SU-DHL-6 (cell line): ENCODE results near the gene PYGL.

Source experiments
- H2AFZ ChIP-seq: fragments of 200-600 bp; sonication (generic); 2 replicates; pipeline ENCODE4 v1.6.1; 2014; ENCODE audit warnings: low read depth, mild to moderate bottlenecking, moderate library complexity, mixed read lengths, antibody characterized with exemption, low read length; ENCODE audit not compliant: severe bottlenecking
- H3F3A ChIP-seq: fragments of 200-600 bp; shearing (Covaris generic); 2 replicates; pipeline ENCODE4 v1.6.0; 2016; ENCODE audit warnings: antibody characterized with exemption, mild to moderate bottlenecking; ENCODE audit not compliant: insufficient read depth
- H3K27ac ChIP-seq: fragments of 200-600 bp; sonication (generic); 2 replicates; pipeline ENCODE4 v1.5.1; 2016; ENCODE audit warnings: low read depth, mild to moderate bottlenecking, low read length, moderate library complexity, mixed read lengths
- H3K27me3 ChIP-seq: fragments of 200-600 bp; sonication (generic), shearing (Covaris generic); 2 replicates; pipeline ENCODE4 v1.6.0; 2014; ENCODE audit warnings: mild to moderate bottlenecking, low read length
- H3K36me3 ChIP-seq: fragments of 200-600 bp; sonication (generic); 2 replicates; pipeline ENCODE4 v1.6.1; 2014; ENCODE audit warnings: mild to moderate bottlenecking, low read length, mixed read lengths
- H3K4me2 ChIP-seq: fragments of 300-600, 200-600 bp; shearing (Covaris generic), sonication (generic); 2 replicates; pipeline ENCODE4 v1.6.0; 2014; ENCODE audit warnings: low read length, low read depth, mild to moderate bottlenecking; ENCODE audit not compliant: poor library complexity, severe bottlenecking
- H3K4me3 ChIP-seq: fragments of 200-600 bp; sonication (generic); 2 replicates; pipeline ENCODE4 v1.5.1; 2014; ENCODE audit warnings: antibody characterized with exemption, low read length, mild to moderate bottlenecking, mixed read lengths; ENCODE audit not compliant: insufficient read depth, poor library complexity, severe bottlenecking
- H3K79me2 ChIP-seq: fragments of 200-600 bp; sonication (generic); 2 replicates; pipeline ENCODE4 v1.6.1; 2014; ENCODE audit warnings: mild to moderate bottlenecking, low read length, moderate library complexity; ENCODE audit not compliant: insufficient read depth
- H3K9ac ChIP-seq: fragments of 200-600 bp; sonication (generic); 2 replicates; pipeline ENCODE4 v1.7.0; 2014; ENCODE audit warnings: mild to moderate bottlenecking, low read length
- H3K9me2 ChIP-seq: fragments of 200-600 bp; sonication (generic); replicated peaks from 2 replicates; pipeline ENCODE4 v1.6.1; 2014; ENCODE audit warnings: low read length; ENCODE audit not compliant: insufficient read depth
- H3K9me3 ChIP-seq: fragments of 200-600 bp; sonication (generic); 2 replicates; pipeline ENCODE4 v1.6.1; 2014; ENCODE audit warnings: low read length, mixed read lengths; ENCODE audit not compliant: insufficient read depth
- H4K20me1 ChIP-seq: fragments of 200-600 bp; sonication (generic); 2 replicates; pipeline ENCODE4 v1.6.1; 2014; ENCODE audit warnings: low read depth, mild to moderate bottlenecking, antibody characterized with exemption, low read length, moderate library complexity, mixed read lengths
- EZH2phosphoT487 ChIP-seq: fragments of 200-600 bp; sonication (generic), shearing (Covaris generic); conservative IDR thresholded peaks from 2 replicates; pipeline ENCODE4 v1.6.1; 2018; ENCODE audit warnings: mild to moderate bottlenecking, antibody characterized with exemption, low read length, moderate library complexity, mixed read lengths
- TF ChIP-seq, protein P1 (sequence below): fragments of 200-600 bp; sonication (generic); IDR thresholded peaks from one replicate; pipeline ENCODE4 v1.5.1; 2017; ENCODE audit warnings: antibody characterized with exemption, mild to moderate bottlenecking, low read length, moderate library complexity; ENCODE audit not compliant: insufficient read depth, poor library complexity, severe bottlenecking

PYGL gene

DNA sequence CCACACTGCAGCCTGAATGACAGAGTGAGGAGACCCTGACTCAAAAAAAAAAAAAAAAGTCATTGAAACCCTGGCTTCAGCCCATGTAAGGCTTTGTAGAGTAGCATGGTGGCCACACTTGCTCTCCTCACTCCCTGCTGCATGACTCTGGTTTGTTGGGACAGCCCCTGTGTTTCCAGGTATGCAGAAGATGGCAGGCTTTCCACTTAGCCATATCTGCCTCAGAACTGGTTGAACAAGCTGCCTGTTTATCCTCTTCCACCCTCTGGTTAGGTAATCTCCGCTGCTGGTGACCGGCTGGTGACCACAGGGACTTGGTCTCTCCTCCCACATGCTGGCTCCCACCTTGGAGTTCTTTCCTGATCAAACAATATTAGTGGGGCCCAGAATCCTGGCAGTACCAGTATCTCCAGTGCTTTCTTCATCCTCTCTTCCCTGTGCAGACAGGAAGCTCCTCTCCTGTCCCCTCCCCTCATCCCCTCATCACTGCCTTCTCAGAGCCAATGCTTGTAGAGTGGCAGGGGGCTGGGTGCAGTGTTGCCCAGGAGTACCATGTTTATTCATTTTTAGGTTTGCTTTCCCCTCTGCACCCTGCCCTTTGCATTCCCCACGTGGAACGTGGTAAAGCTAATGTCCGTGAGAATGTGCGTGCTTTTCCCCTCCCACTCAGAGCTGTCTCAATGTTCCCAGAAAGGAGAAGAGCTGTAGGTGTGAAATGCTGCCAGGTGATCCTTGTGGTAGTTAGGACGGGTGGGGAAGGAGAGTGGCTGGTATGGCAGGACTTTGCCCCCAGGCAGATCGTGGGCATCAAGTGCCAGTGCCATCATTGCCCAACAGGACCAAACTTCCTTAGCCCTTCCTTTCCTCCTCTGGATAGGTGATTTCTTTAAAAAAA is 61.1 kb downstream of the PYGL start:
- Histone ChIP-seq H3K27me3 (no peaks in the 10 kb centered on the region), H2AFZ (no peak overlapping the region), H3K9me2 (no peaks in the 10 kb centered on the region), H3K4me3 (no peak overlapping the region), H3K36me3 (no peaks in the 10 kb centered on the region), H3K27ac (no peak overlapping the region), H3K4me2 (no peak overlapping the region), H4K20me1 (no peaks in the 10 kb centered on the region), H3K9ac (no peak overlapping the region), H3K9me3 (no peaks in the 10 kb centered on the region), H3K79me2 (no peaks in the 10 kb centered on the region), H3F3A (no peaks in the 10 kb centered on the region)
- TF ChIP-seq, protein P1, sequence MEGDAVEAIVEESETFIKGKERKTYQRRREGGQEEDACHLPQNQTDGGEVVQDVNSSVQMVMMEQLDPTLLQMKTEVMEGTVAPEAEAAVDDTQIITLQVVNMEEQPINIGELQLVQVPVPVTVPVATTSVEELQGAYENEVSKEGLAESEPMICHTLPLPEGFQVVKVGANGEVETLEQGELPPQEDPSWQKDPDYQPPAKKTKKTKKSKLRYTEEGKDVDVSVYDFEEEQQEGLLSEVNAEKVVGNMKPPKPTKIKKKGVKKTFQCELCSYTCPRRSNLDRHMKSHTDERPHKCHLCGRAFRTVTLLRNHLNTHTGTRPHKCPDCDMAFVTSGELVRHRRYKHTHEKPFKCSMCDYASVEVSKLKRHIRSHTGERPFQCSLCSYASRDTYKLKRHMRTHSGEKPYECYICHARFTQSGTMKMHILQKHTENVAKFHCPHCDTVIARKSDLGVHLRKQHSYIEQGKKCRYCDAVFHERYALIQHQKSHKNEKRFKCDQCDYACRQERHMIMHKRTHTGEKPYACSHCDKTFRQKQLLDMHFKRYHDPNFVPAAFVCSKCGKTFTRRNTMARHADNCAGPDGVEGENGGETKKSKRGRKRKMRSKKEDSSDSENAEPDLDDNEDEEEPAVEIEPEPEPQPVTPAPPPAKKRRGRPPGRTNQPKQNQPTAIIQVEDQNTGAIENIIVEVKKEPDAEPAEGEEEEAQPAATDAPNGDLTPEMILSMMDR = no peak
- TF ChIP-seq EZH2phosphoT487 = no peak

DNA sequence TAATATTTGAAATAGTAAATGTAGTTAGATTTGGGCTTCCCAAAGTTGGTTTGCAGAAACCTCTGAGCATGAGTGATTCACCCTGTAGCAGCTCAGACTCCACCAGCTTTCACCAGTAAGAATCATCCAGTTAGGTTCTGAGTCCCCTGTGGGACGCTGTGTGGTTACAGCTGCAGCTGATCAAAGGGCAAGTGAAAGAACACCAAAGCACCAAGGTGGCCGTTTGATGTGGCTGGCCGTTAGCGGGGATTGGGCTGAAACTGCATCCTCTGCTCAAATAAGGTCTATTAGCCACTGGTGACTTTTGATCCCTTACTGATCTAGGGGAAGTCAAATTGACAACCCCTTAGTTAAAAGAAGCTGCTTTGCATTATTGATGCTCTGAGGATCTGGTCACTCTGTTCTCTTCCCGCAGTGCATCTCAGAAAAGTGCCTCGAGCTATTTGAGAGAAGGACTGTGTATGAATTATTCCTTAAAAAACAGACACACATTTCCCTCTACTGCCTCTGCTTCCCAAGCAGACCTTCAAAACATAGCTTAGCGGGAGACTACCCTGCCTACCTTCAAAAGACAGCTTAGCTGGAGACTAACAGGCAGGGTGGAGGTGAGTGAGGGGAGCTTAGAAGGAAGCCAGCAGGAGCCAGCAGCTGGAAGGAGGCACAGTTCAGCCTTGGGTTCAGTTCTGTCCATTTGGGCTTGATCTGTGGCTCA is 68.8 kb downstream of the PYGL start:
- H3K27me3 ChIP-seq = no peaks in the 10 kb centered on the region
- H3K4me3 ChIP-seq = no peak overlapping the region
- no peak overlapping the region for H2AFZ ChIP-seq
- H3K4me2 ChIP-seq = no peak overlapping the region
- no peaks in the 10 kb centered on the region for H4K20me1 ChIP-seq
- no peak overlapping the region for H3K9ac ChIP-seq
- no peaks in the 10 kb centered on the region for H3K36me3 ChIP-seq
- H3F3A ChIP-seq = no peaks in the 10 kb centered on the region
- H3K27ac ChIP-seq = no peak overlapping the region
- H3K79me2 ChIP-seq = no peaks in the 10 kb centered on the region
- TF ChIP-seq, protein P1 = no peak
- no peak for TF ChIP-seq EZH2phosphoT487
- no peaks in the 10 kb centered on the region for H3K9me2 ChIP-seq
- no peaks in the 10 kb centered on the region for H3K9me3 ChIP-seq

DNA sequence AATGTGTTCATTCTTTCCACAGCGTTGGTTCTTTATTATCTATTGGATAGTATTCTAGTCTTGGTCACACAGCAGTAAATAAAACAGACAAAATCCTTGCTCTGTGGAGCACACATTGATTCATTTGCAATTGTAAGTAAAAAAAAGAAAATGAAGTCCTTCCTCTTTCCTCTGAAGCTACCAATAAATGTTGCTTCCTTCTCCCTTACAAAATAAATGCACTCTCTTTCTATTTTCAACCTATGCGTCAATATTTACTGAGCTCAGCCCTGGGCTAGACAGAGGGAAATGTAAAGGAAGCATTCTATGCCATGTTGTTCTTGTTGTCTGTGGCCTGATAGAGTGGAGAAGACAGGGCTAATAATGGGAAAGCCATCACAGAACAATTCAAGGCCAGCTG is 69.5 kb downstream of the PYGL start:
- H3K4me2 ChIP-seq = no peak overlapping the region
- H4K20me1 ChIP-seq = no peaks in the 10 kb centered on the region
- no peak overlapping the region for H2AFZ ChIP-seq
- H3K9me3 ChIP-seq = no peaks in the 10 kb centered on the region
- H3K27ac ChIP-seq = no peak overlapping the region
- no peaks in the 10 kb centered on the region for H3K36me3 ChIP-seq
- H3K9me2 ChIP-seq = no peaks in the 10 kb centered on the region
- H3K79me2 ChIP-seq = no peaks in the 10 kb centered on the region
- H3K27me3 ChIP-seq = no peaks in the 10 kb centered on the region
- H3K4me3 ChIP-seq = no peak overlapping the region
- H3F3A ChIP-seq = no peaks in the 10 kb centered on the region
- no peak overlapping the region for H3K9ac ChIP-seq
- TF ChIP-seq EZH2phosphoT487 = no peak
